Measurements from ENCODE around the gene KCNMA1.

Gene KCNMA1

GRCh38 chr10:77664696-77665095 is 27.1 kb upstream of the KCNMA1 start:
- Histone ChIP-seq H2AFZ (ENCODE audit: low read depth, low read length, severe bottlenecking) (no peak overlapping the region), H3K79me2 (ENCODE audit: insufficient read depth, low read length) (no peaks in the 10 kb centered on the region), H3K4me3 (ENCODE audit: insufficient read depth, low read length, poor library complexity, severe bottlenecking) (no peak overlapping the region), H4K20me1 (ENCODE audit: low read depth, low read length) (no peaks in the 10 kb centered on the region), H3K9ac (ENCODE audit: low read length) (no peak overlapping the region), H3F3A (ENCODE audit: insufficient read depth) (no peaks in the 10 kb centered on the region), H3K27ac (ENCODE audit: low read depth, low read length) (no peak overlapping the region), H3K9me2 (replicated peaks; ENCODE audit: insufficient read depth, low read length) (no peaks in the 10 kb centered on the region), H3K9me3 (ENCODE audit: insufficient read depth, low read length) (no peaks in the 10 kb centered on the region), H3K36me3 (ENCODE audit: low read length) (no peaks in the 10 kb centered on the region), H3K27me3 (ENCODE audit: low read length) (no peaks in the 10 kb centered on the region), H3K4me2 (ENCODE audit: low read depth, low read length, poor library complexity, severe bottlenecking) (no peak overlapping the region)
- no peak for TF ChIP-seq EZH2phosphoT487 (conservative IDR thresholded peaks at IDR 0.05; ENCODE audit: low read length)
- no peak for TF ChIP-seq CTCF (IDR thresholded peaks at IDR 0.05; ENCODE audit: insufficient read depth, low read length, poor library complexity, severe bottlenecking)

GRCh38 chr10:77664008-77664407 is 26.4 kb upstream of the KCNMA1 start:
- Histone ChIP-seq H3K9me2 (replicated peaks; ENCODE audit: insufficient read depth, low read length) (no peaks in the 10 kb centered on the region), H3K9ac (ENCODE audit: low read length) (no peak overlapping the region), H3K27me3 (ENCODE audit: low read length) (no peaks in the 10 kb centered on the region), H4K20me1 (ENCODE audit: low read depth, low read length) (no peaks in the 10 kb centered on the region), H3K79me2 (ENCODE audit: insufficient read depth, low read length) (no peaks in the 10 kb centered on the region), H3F3A (ENCODE audit: insufficient read depth) (no peaks in the 10 kb centered on the region), H3K36me3 (ENCODE audit: low read length) (no peaks in the 10 kb centered on the region), H3K4me3 (ENCODE audit: insufficient read depth, low read length, poor library complexity, severe bottlenecking) (no peak overlapping the region), H3K9me3 (ENCODE audit: insufficient read depth, low read length) (no peaks in the 10 kb centered on the region), H3K4me2 (ENCODE audit: low read depth, low read length, poor library complexity, severe bottlenecking) (no peak overlapping the region), H2AFZ (ENCODE audit: low read depth, low read length, severe bottlenecking) (no peak overlapping the region), H3K27ac (ENCODE audit: low read depth, low read length) (no peak overlapping the region)
- TF ChIP-seq CTCF (IDR thresholded peaks at IDR 0.05; ENCODE audit: insufficient read depth, low read length, poor library complexity, severe bottlenecking) = no peak
- TF ChIP-seq EZH2phosphoT487 (conservative IDR thresholded peaks at IDR 0.05; ENCODE audit: low read length) = no peak

GRCh38 chr10:77661674-77662073 is 24.1 kb upstream of the KCNMA1 start:
- Histone ChIP-seq H3K79me2 (ENCODE audit: insufficient read depth, low read length) (no peaks in the 10 kb centered on the region), H3K4me3 (ENCODE audit: insufficient read depth, low read length, poor library complexity, severe bottlenecking) (no peak overlapping the region), H2AFZ (ENCODE audit: low read depth, low read length, severe bottlenecking) (no peak overlapping the region), H3K9ac (ENCODE audit: low read length) (no peak overlapping the region), H3K27me3 (ENCODE audit: low read length) (no peaks in the 10 kb centered on the region), H3K36me3 (ENCODE audit: low read length) (no peaks in the 10 kb centered on the region), H3K9me2 (replicated peaks; ENCODE audit: insufficient read depth, low read length) (no peaks in the 10 kb centered on the region), H3K27ac (ENCODE audit: low read depth, low read length) (no peak overlapping the region), H3F3A (ENCODE audit: insufficient read depth) (no peaks in the 10 kb centered on the region), H3K9me3 (ENCODE audit: insufficient read depth, low read length) (no peaks in the 10 kb centered on the region), H3K4me2 (ENCODE audit: low read depth, low read length, poor library complexity, severe bottlenecking) (no peak overlapping the region), H4K20me1 (ENCODE audit: low read depth, low read length) (no peaks in the 10 kb centered on the region)
- no peak for TF ChIP-seq CTCF (IDR thresholded peaks at IDR 0.05; ENCODE audit: insufficient read depth, low read length, poor library complexity, severe bottlenecking)
- no peak for TF ChIP-seq EZH2phosphoT487 (conservative IDR thresholded peaks at IDR 0.05; ENCODE audit: low read length)

Measured in SU-DHL-6 (cell line).